Measurements from ENCODE around the gene ZNF276.

DNA sequence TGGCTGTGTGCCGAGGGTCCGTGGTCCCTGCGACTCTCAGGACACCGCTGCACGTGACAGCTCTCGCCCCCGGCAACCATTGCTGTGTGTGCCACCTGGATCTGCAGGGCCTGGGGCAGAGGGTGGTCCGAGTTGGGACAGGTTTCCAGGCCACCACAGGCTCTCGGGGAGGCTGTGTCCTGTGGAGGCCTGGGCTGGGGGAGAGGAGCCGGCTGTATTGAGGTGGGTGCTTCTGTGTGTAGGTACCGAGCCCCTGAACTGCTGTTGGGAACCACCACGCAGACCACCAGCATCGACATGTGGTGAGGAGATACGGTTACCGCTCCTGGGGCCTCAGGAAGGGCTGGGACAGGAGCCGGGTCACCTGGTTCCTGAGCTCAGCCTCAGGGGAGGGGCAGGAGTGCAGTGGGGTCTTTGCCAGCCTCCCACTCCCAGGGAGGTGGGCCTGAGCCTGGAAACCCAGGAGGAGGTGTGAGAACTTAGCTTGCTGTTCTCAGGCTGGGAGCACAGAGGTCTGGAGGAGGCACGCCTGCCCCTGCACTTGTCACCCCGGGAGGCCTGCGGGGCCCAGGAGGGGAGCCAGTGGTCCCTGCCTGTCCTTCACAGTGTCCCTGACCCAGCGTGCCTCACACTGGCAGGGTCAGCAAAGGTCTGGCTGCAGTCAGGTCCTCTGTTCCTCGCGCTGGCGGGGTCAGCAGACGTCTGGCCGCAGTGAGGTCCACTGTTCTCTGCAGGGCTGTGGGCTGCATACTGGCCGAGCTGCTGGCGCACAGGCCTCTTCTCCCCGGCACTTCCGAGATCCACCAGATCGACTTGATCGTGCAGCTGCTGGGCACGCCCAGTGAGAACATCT lies 27.2 kb upstream of the ZNF276 start:
- TF ChIP-seq ZNF274 (IDR thresholded peaks at IDR 0.05; ENCODE audit: low read depth, low read length) (no peak), SUZ12 (IDR thresholded peaks at IDR 0.05; ENCODE audit: extremely low read depth, insufficient read depth, insufficient read length) (no peak), YY1 (IDR thresholded peaks at IDR 0.05; ENCODE audit: insufficient read depth, insufficient read length) (no peak)
